Superior temporal gyrus (tissue), 1 donor: ENCODE data around the gene TSPAN9.

Source experiments
- DNase-seq: peaks from one replicate; pipeline ENCODE4 v3.0.0-alpha.2; 2016; ENCODE audit errors: extremely low spot score

TSPAN9 gene

GRCh38 chr12:3250034-3250433 is 172.9 kb downstream of the TSPAN9 start:
- DNase-seq: no peak

- DNase-seq: no peak
Measured at GRCh38 chr12:3250576-3250975, 173.4 kb downstream of the TSPAN9 start.

GRCh38 chr12:3251067-3251466 is 173.9 kb downstream of the TSPAN9 start:
- DNase-seq: no peak

- DNase-seq: no peak
Measured at GRCh38 chr12:3251691-3252090, 174.5 kb downstream of the TSPAN9 start.

- DNase-seq: peak; percentile 75
Measured at GRCh38 chr12:3252450-3252891, 175.3 kb downstream of the TSPAN9 start.

- DNase-seq: no peak
Measured at GRCh38 chr12:3253682-3254275, 176.6 kb downstream of the TSPAN9 start.

- DNase-seq: no peak
Measured at GRCh38 chr12:3255057-3255456, 177.9 kb downstream of the TSPAN9 start.

GRCh38 chr12:3256103-3256631 is 179.0 kb downstream of the TSPAN9 start:
- no peak for DNase-seq

GRCh38 chr12:3257411-3257810 is 180.2 kb downstream of the TSPAN9 start:
- DNase-seq: no peak

- DNase-seq: no peak
Measured at GRCh38 chr12:3259973-3260372, 182.8 kb downstream of the TSPAN9 start.

- DNase-seq: peak; percentile 25
Measured at GRCh38 chr12:3261782-3262359, 184.7 kb downstream of the TSPAN9 start.

GRCh38 chr12:3262470-3262869 is 185.3 kb downstream of the TSPAN9 start:
- no peak for DNase-seq

GRCh38 chr12:3263282-3263681 is 186.1 kb downstream of the TSPAN9 start:
- no peak for DNase-seq

- no peak for DNase-seq
Measured at GRCh38 chr12:3263939-3264922, 187.1 kb downstream of the TSPAN9 start.

GRCh38 chr12:3265406-3265805 is 188.2 kb downstream of the TSPAN9 start:
- no peak for DNase-seq

GRCh38 chr12:3266638-3267037 is 189.5 kb downstream of the TSPAN9 start:
- DNase-seq: no peak

- DNase-seq: no peak
Measured at GRCh38 chr12:3267690-3268089, 190.5 kb downstream of the TSPAN9 start.

GRCh38 chr12:3269594-3269993 is 192.4 kb downstream of the TSPAN9 start:
- no peak for DNase-seq

- no peak for DNase-seq
Measured at GRCh38 chr12:3271146-3271545, 194.0 kb downstream of the TSPAN9 start.

- DNase-seq: no peak
Measured at GRCh38 chr12:3271639-3272038, 194.5 kb downstream of the TSPAN9 start.

- DNase-seq: no peak
Measured at GRCh38 chr12:3272958-3273357, 195.8 kb downstream of the TSPAN9 start.

- no peak for DNase-seq
Measured at GRCh38 chr12:3273409-3273853, 196.3 kb downstream of the TSPAN9 start.
